Measurements from ENCODE around the gene MALRD1. TPM values are rescaled to one million over a fixed set of nuclear protein-coding genes. Genes with fewer than 3 reads are reported as not detected.

Gene MALRD1
- total RNA-seq, 1 experiment from 2014 or later, result 0.86 TPM

DNA sequence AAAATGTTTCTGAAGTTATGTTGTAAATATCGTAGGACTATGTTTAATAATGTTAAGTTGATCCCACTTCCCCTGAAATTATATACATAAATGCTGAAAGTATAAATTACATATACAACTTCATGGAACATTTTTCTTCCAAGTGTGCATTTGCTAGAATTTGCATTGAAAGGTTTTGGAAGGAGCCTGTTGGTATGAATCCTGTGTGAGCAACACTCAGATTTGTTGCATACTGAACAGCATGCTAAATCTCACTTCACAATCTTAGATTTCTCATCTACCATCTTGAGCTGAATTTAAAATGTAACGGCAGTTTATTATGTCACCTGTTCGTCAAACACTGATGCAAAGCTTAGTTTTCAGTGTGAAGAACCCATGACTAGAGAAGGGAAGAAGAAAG lies 172.6 kb downstream of the MALRD1 start:
- intact Hi-C loops (cut with micrococcal nuclease; ENCODE audit: unreplicated experiment), result no loop called here
- no peak for DNase-seq (ENCODE audit: low spot score)
- TF ChIP-seq CTCF (conservative IDR thresholded peaks at IDR 0.05; ENCODE audit: low read depth, low read length) (no peak), EZH2 (IDR thresholded peaks at IDR 0.05; ENCODE audit: borderline replicate concordance, low read depth, low read length, poor library complexity, severe bottlenecking) (no peak)
- Histone ChIP-seq H3K9me3 (ENCODE audit: low read depth, low read length, poor library complexity, severe bottlenecking) (no peaks in the 10 kb centered on the region), H3K27me3 (replicated peaks; ENCODE audit: insufficient read depth, low read depth, low read length, poor library complexity) (no peaks in the 10 kb centered on the region), H3K36me3 (ENCODE audit: insufficient read depth, low read length, poor library complexity, severe bottlenecking) (no peaks in the 10 kb centered on the region), H3K4me3 (ENCODE audit: low read depth, low read length, poor library complexity, severe bottlenecking) (no peak overlapping the region), H3K27ac (ENCODE audit: low read depth, low read length, poor library complexity, severe bottlenecking) (no peak overlapping the region), H3K4me1 (ENCODE audit: insufficient read depth, low read length, poor library complexity, severe bottlenecking) (no peaks in the 10 kb centered on the region)
- POLR2A ChIA-PET (ENCODE audit: low non-redundant PET), result no interaction called here
- CTCF ChIA-PET, result no interaction called here
- BruUV-seq (replicated peaks), result no TSS peak

DNA sequence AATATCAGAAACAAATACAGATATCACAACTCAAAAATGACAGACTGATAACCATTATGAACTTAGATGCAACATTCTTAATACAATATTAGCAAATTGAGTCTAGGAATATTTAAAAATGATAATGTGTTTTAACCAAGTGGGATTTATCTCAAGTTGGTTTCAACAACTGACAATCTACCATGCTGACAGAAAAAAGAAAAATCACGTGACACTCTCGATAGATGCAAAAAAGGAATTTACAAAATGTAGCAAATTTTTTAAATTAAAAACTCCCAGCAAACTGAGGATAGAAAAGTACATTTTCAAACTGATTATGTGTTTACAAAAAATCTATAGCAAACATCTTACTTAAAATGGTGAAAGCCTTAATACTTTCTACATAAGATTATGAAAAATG lies 177.4 kb downstream of the MALRD1 start:
- no peak overlapping the region for H3K4me3 ChIP-seq (ENCODE audit: low read depth, low read length, poor library complexity, severe bottlenecking)
- H3K27me3 ChIP-seq (replicated peaks; ENCODE audit: insufficient read depth, low read depth, low read length, poor library complexity), result no peaks in the 10 kb centered on the region
- intact Hi-C loops (cut with micrococcal nuclease; ENCODE audit: unreplicated experiment), result no loop called here
- CTCF ChIA-PET, result no interaction called here
- H3K27ac ChIP-seq (ENCODE audit: low read depth, low read length, poor library complexity, severe bottlenecking), result no peak overlapping the region
- DNase-seq (ENCODE audit: low spot score), result no peak
- no peaks in the 10 kb centered on the region for H3K9me3 ChIP-seq (ENCODE audit: low read depth, low read length, poor library complexity, severe bottlenecking)
- POLR2A ChIA-PET (ENCODE audit: low non-redundant PET), result no interaction called here
- TF ChIP-seq EZH2 (IDR thresholded peaks at IDR 0.05; ENCODE audit: borderline replicate concordance, low read depth, low read length, poor library complexity, severe bottlenecking) (no peak), CTCF (conservative IDR thresholded peaks at IDR 0.05; ENCODE audit: low read depth, low read length) (no peak)
- H3K36me3 ChIP-seq (ENCODE audit: insufficient read depth, low read length, poor library complexity, severe bottlenecking), result no peaks in the 10 kb centered on the region
- BruUV-seq (replicated peaks), result no TSS peak
- no peaks in the 10 kb centered on the region for H3K4me1 ChIP-seq (ENCODE audit: insufficient read depth, low read length, poor library complexity, severe bottlenecking)

- no peak for TF ChIP-seq EZH2 (IDR thresholded peaks at IDR 0.05; ENCODE audit: borderline replicate concordance, low read depth, low read length, poor library complexity, severe bottlenecking)
- TF ChIP-seq CTCF (conservative IDR thresholded peaks at IDR 0.05; ENCODE audit: low read depth, low read length), result no peak
- no TSS peak for BruUV-seq (replicated peaks)
- no peak overlapping the region for H3K4me3 ChIP-seq (ENCODE audit: low read depth, low read length, poor library complexity, severe bottlenecking)
- no peak overlapping the region for H3K27ac ChIP-seq (ENCODE audit: low read depth, low read length, poor library complexity, severe bottlenecking)
- intact Hi-C loops (cut with micrococcal nuclease; ENCODE audit: unreplicated experiment), result no loop called here
- no peaks in the 10 kb centered on the region for H3K27me3 ChIP-seq (replicated peaks; ENCODE audit: insufficient read depth, low read depth, low read length, poor library complexity)
- POLR2A ChIA-PET (ENCODE audit: low non-redundant PET), result no interaction called here
- no peaks in the 10 kb centered on the region for H3K9me3 ChIP-seq (ENCODE audit: low read depth, low read length, poor library complexity, severe bottlenecking)
- no peaks in the 10 kb centered on the region for H3K36me3 ChIP-seq (ENCODE audit: insufficient read depth, low read length, poor library complexity, severe bottlenecking)
- CTCF ChIA-PET, result no interaction called here
- no peaks in the 10 kb centered on the region for H3K4me1 ChIP-seq (ENCODE audit: insufficient read depth, low read length, poor library complexity, severe bottlenecking)
- no peak for DNase-seq (ENCODE audit: low spot score)
These were observed 182.4 kb downstream of the MALRD1 start for GRCh38 chr10:19231034-19231433.

Data from A673 (cell line).